Testis (tissue), 2 donors: ENCODE results near the gene CFDP1.

ENCODE experiments used
- POLR2A ChIP-seq: fragments of 450-650 bp; IDR thresholded peaks from one replicate; pipeline ENCODE4 v1.6.1; 2017; ENCODE audit warnings: antibody characterized with exemption, mild to moderate bottlenecking, moderate library complexity
- TF ChIP-seq, protein P1 (sequence below), 3 experiments: fragments of 450-650 bp in 2 of 3; fragments of 200-600 bp in 1 of 3; sonication (generic) in 1 of 3; IDR thresholded peaks; one replicate each; pipeline ENCODE4 v1.5.1; 2016 to 2019; ENCODE audit warnings: antibody characterized with exemption in 3 of 3, mild to moderate bottlenecking in 2 of 3, moderate library complexity in 1 of 3

DNA sequence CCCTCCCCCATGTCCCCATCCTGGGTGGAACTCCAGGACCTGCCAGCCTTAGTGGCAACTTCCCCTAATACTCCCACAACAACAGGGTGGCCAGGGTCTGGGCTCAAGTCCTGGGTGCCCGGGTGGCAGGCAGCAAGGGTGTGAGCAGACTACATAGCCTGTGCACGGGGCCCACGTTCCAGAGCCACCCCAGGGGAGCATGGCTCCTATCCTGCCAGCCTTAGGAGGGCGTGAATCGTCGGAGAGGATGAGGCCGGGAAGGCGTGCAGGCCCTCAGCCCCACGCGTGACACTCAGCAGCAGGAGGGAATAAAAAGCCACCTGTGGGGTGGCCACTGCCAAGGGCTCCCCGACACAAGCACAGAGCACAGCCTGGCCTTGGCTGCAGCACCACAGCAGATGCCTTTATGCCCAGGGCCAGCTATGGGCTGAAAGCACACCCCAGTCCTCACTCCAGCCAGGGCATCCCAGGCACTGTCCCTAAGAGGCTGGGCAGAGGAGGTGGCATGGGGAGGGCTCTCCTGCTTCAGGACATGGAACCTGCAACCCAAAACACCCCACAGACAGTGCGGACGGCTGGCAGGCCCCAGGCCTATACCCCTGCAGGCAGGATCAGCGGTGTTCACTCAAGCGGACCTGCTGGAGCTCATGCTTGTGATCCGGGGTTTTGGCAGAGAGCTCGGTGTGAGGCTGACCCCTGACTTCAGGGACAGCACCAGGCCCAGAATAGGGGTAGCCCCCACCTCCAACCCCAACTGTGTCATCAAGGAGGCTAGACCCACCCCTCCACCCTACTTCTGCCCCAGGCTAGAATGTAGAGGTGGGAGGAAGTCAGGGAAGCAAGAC, 184.5 kb downstream of the CFDP1 start:
- TF ChIP-seq, protein P1, sequence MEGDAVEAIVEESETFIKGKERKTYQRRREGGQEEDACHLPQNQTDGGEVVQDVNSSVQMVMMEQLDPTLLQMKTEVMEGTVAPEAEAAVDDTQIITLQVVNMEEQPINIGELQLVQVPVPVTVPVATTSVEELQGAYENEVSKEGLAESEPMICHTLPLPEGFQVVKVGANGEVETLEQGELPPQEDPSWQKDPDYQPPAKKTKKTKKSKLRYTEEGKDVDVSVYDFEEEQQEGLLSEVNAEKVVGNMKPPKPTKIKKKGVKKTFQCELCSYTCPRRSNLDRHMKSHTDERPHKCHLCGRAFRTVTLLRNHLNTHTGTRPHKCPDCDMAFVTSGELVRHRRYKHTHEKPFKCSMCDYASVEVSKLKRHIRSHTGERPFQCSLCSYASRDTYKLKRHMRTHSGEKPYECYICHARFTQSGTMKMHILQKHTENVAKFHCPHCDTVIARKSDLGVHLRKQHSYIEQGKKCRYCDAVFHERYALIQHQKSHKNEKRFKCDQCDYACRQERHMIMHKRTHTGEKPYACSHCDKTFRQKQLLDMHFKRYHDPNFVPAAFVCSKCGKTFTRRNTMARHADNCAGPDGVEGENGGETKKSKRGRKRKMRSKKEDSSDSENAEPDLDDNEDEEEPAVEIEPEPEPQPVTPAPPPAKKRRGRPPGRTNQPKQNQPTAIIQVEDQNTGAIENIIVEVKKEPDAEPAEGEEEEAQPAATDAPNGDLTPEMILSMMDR (IDR thresholded peaks at IDR 0.05) = no peak
- TF ChIP-seq POLR2A = no peak
